Neural crest cell (in vitro differentiated cells): Measurements from ENCODE around the gene SPATA31C1. TPM values are rescaled to one million over a fixed set of nuclear protein-coding genes. Genes with fewer than 3 reads are reported as not detected.

Source experiments
- DNase-seq: peaks from one replicate; pipeline ENCODE4 v3.0.0; 2021; ENCODE audit warnings: low read depth, mixed read lengths, low spot score
- H3K27ac Mint-ChIP-seq: one replicate; pipeline ENCODE4 v1.8.0; 2021; ENCODE audit warnings: mild to moderate bottlenecking, mixed read lengths; ENCODE audit not compliant: unreplicated experiment
- H3K27me3 Mint-ChIP-seq: 2 replicates; pipeline ENCODE4 v1.8.0; 2021; ENCODE audit warnings: low read depth, mild to moderate bottlenecking, mixed read lengths
- H3K36me3 Mint-ChIP-seq: 2 replicates; pipeline ENCODE4 v1.8.0; 2021; ENCODE audit warnings: low read depth, mild to moderate bottlenecking, mixed read lengths
- H3K4me1 Mint-ChIP-seq: 2 replicates; pipeline ENCODE4 v1.8.0; 2021; ENCODE audit warnings: mixed read lengths
- H3K4me3 Mint-ChIP-seq: one replicate; pipeline ENCODE4 v1.8.0; 2021; ENCODE audit warnings: mild to moderate bottlenecking, mixed read lengths
- H3K9me3 Mint-ChIP-seq: 2 replicates; pipeline ENCODE4 v1.8.0; 2021; ENCODE audit warnings: mixed read lengths
- total RNA-seq: library from RNA; stranded (reverse); gene quantifications from 2 replicates; pipeline ENCODE4 v1.2.1, GENCODE V29; 2021
- TF ChIP-seq, protein P1 (sequence below): fragments of 200-600 bp; sonication (generic); conservative IDR thresholded peaks from 2 replicates; pipeline ENCODE4 v1.5.0; 2021; ENCODE audit warnings: antibody characterized with exemption, mild to moderate bottlenecking

The SPATA31C1 gene
- total RNA-seq, 1 donor from 2014 or later: 1.4 TPM

DNA sequence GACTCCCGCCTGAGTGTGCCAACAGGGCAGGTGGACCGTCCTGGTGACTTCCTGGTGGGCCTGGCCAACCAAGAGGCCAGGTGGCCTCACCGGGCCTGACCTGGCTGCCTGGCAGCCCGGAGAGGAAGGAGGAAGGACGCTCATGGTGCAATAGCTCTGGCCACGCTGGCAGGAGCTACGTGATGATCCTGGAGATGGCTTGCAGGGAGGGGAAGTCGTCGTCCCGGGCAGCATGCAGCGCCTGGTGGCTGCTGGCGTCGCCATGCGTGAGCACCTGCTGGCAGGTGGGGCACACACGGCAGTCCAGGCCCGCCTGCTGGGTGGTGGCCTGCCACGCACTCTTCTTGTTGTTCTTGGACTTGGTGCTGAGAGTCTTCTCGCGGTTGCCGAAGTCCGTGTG, 26.3 kb downstream of the SPATA31C1 start:
- Mint-ChIP-seq H3K36me3 (no peaks in the 10 kb centered on the region), H3K4me1 (no peaks in the 10 kb centered on the region), H3K4me3 (no peak overlapping the region), H3K27me3 (peaks cover 5% of the 10 kb centered on the region), H3K27ac (no peak overlapping the region), H3K9me3 (no peaks in the 10 kb centered on the region)
- DNase-seq: no peak
- TF ChIP-seq, protein P1, sequence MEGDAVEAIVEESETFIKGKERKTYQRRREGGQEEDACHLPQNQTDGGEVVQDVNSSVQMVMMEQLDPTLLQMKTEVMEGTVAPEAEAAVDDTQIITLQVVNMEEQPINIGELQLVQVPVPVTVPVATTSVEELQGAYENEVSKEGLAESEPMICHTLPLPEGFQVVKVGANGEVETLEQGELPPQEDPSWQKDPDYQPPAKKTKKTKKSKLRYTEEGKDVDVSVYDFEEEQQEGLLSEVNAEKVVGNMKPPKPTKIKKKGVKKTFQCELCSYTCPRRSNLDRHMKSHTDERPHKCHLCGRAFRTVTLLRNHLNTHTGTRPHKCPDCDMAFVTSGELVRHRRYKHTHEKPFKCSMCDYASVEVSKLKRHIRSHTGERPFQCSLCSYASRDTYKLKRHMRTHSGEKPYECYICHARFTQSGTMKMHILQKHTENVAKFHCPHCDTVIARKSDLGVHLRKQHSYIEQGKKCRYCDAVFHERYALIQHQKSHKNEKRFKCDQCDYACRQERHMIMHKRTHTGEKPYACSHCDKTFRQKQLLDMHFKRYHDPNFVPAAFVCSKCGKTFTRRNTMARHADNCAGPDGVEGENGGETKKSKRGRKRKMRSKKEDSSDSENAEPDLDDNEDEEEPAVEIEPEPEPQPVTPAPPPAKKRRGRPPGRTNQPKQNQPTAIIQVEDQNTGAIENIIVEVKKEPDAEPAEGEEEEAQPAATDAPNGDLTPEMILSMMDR: no peak

DNA sequence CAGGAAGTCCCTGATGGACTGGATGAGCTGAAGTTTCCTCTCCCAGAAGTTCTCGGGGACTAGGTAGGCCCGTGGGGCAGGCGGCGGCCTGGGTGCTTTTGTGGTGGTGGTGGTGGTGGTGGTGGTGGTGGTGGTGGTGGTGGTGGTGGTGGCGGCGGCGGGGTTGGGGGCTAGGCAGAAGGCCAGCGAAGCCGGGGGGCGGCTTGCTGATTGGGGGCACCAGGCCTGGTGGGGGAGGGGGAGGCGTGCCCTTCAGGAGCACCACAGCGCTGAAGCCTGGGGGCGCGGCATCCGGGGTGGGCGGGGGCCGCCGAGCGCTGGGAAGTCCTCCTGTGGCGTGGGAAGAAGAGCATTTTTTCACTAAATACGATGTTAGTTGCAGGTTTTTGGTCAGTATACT, 26.9 kb downstream of the SPATA31C1 start:
- DNase-seq: no peak
- peaks cover 5% of the 10 kb centered on the region for H3K27me3 Mint-ChIP-seq
- H3K4me3 Mint-ChIP-seq: no peak overlapping the region
- H3K27ac Mint-ChIP-seq: no peak overlapping the region
- H3K36me3 Mint-ChIP-seq: no peaks in the 10 kb centered on the region
- no peaks in the 10 kb centered on the region for H3K9me3 Mint-ChIP-seq
- TF ChIP-seq, protein P1: no peak
- no peaks in the 10 kb centered on the region for H3K4me1 Mint-ChIP-seq

DNA sequence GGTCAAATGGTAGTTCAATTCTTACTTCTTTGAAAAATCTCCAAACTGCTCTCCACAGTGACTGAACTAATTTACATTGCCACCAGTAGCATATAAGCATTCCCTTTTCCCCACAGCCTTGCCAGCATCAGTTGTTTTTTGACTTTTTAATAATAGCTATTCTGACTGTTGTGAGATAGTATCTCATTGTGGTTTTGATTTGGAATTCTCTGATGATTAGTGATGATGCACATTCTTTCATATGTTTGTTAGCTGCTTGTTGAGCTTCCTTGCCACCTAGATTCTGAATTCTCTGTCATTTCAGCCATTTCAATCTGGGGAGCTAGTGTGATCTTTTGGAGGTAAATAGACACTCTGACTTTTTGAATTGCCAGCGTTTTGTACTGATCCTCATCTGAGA, 32.5 kb downstream of the SPATA31C1 start:
- no peaks in the 10 kb centered on the region for H3K4me1 Mint-ChIP-seq
- no peak for DNase-seq
- H3K4me3 Mint-ChIP-seq: no peak overlapping the region
- TF ChIP-seq, protein P1: no peak
- H3K27me3 Mint-ChIP-seq: peaks cover 5% of the 10 kb centered on the region
- peaks cover 4% of the 10 kb centered on the region for H3K9me3 Mint-ChIP-seq
- H3K27ac Mint-ChIP-seq: no peak overlapping the region
- H3K36me3 Mint-ChIP-seq: no peaks in the 10 kb centered on the region

DNA sequence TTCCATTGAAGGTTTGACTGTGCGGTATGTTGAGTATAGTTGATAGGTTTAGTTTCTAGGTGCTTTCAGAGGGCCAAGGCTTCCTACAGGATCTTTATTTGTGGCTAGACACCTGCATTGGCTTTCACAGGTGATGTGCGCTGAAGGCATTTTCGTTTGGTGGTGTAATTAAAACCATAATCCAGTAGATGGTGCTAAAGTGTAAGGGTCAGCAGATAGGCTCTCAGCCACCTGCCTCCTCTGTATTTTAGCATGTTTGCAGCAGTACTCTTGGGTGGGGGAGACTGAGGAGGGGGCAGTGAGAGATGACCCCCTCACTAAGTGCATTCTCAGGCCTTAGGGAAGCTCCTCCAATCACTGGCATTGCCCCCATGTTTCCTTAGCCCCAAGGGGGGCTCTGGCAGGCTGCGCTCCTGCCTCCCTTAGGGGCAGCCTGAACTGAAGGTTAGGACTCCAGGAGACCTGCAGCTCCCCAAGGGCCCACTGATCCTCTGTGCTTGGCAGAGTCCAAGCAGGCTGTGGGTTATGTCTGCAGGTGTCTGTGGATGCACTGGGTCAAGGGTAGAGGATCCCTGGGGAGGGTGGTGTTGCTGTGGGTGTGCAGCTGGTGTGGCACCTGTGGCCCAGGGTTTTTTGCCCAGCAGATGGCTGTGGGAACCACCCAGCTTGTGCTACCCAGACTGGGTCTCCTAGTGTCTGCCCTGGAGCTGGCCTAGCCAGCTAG, 33.2 kb downstream of the SPATA31C1 start:
- H3K4me3 Mint-ChIP-seq: no peak overlapping the region
- H3K9me3 Mint-ChIP-seq: peaks cover 4% of the 10 kb centered on the region
- H3K4me1 Mint-ChIP-seq: no peaks in the 10 kb centered on the region
- H3K27ac Mint-ChIP-seq: no peak overlapping the region
- H3K36me3 Mint-ChIP-seq: no peaks in the 10 kb centered on the region
- peaks cover 5% of the 10 kb centered on the region for H3K27me3 Mint-ChIP-seq
- DNase-seq: no peak
- TF ChIP-seq, protein P1: peak; percentile 72

DNA sequence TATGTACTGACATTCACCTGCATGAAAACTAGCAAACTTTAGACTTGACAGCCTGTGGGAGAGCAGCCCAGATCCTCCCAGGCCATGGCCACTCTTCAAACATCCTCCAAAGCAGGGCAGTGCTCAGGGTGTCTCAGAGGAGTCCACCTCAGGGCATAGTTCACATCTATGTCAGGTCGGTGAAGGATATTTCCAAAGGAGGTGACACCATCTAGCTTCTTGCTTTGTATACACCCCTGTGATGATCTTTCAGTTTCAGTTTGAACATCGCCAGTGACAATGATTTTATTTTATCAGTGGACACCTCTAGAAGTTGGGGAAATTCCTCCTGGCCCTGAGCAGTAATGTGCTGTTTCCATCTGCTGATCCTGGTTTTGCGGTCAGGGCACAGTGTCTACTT, 36.5 kb downstream of the SPATA31C1 start:
- no peaks in the 10 kb centered on the region for H3K4me1 Mint-ChIP-seq
- TF ChIP-seq, protein P1: no peak
- no peaks in the 10 kb centered on the region for H3K27me3 Mint-ChIP-seq
- DNase-seq: no peak
- H3K27ac Mint-ChIP-seq: no peak overlapping the region
- H3K4me3 Mint-ChIP-seq: no peak overlapping the region
- H3K9me3 Mint-ChIP-seq: peaks cover 5% of the 10 kb centered on the region
- no peaks in the 10 kb centered on the region for H3K36me3 Mint-ChIP-seq
